GM18907 (cell line): ENCODE results near the gene ZNF423.

Experiments used
- ATAC-seq: cut with Tn5 transposase; IDR thresholded peaks from one replicate; pipeline ENCODE4 v1.9.1; 2021; ENCODE audit warnings: mild to moderate bottlenecking, moderate library complexity; ENCODE audit not compliant: unreplicated experiment

Gene ZNF423

DNA sequence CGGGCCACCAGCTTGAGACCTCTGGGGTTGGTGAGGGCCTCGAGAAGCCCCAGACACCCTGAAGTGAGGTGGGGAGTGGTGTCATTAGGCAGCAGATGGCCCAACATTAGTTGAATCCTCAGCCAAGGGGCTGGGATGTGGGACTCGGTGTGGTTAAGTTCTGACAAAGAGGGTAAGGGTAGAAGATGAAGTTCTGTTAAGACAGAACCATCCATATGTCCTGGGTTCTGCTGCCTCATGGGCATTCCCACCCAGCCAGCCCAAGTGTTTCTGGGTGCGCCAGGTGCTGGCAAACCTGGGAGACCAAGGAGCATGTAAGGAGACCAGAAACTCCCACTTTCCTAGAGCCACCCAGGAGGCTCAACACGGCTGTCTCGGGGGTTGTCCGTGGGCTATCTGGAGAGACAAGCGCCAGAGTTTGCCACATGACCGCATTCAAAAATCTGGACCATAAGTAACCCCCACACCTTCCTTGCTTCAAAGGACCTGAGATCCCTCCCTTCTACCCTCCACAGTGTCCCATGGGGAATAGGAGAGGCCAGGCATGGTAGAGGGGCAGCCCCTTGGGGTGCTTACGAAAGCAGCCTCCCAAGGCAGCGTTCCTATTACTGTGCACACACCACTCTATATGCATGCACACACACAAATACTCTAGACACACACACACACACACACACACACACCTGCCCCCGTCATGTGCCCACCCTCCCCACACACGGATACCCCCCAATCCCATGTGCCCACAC, 353.6 kb downstream of the ZNF423 start:
- ATAC-seq: no peak

- no peak for ATAC-seq
These were observed 355.9 kb downstream of the ZNF423 start for GRCh38 chr16:49499869-49500610.

GRCh38 chr16:49499414-49499785, 356.5 kb downstream of the ZNF423 start:
- no peak for ATAC-seq

DNA sequence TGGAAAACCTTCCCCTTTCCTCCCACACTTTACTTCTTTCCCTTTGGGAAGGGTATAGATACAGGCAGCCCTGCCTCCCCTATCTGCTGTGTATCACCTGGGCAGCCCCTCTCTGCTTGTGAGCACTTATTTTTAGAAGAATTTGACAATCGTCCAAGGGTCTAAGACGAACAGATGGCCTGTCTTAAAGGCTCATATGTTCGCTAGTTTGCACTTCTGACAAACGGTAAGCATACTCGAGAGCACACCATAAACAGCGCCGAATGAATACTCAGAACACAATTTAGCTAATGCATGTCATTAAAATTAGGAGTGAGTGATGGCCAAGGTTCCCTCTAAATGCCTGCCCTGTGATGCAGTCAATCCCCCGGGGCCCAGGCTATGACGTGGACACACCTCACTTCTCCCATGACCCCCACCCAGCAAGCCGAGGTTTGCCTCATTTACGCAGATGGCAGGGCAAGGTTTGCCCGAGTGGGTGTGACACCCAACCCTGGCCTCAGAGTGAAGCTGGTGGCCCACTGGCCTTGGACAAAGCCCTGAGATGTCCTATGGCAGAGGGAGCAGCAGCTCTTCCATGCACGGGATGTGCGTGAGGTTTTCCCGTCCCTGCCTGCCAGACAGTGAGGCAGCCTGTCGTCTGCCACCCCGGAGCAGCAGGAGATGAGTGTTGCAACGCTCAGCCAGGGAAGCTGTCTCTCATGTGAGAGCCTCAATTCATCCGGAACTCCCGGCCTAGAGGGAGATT, 357.1 kb downstream of the ZNF423 start:
- ATAC-seq: no peak

DNA sequence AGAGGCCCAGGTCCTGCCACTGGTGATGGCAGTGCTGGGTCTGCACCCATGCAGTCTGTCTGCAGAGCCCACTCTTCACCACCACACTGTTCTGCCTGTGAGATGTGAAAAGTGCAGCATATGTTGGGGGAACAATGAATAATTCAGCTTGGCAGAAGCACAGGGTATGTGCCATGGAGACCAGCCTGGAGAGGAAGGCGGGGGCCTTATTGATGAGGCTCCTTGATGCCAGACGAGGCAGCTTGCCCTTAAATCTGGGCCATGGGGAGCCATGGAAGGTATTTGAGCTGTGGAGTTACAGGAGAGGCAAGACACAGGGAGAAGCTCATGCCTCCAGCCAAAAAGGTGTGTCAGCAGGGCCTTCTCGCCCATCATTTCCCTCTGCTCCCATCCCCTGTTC, 357.6 kb downstream of the ZNF423 start:
- no peak for ATAC-seq

DNA sequence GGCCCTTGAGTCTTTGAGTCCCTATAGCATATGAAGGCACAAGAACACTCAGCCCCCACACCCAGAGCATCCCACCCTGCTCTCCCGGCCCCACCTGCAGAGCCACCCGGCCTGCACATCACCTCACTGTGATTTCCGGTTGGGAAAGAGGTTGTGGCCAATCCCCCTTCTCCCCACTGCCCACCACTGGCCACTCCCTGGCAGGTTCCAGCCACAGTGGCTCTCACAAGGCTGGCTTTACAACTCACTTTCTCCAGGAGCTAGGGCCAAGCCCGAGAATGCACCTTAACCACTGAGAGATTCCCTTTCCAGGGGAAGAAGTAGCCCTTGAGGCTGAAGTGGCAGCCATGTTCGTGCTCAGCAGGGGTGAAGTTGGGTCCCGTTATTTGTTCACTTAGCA, 358.4 kb downstream of the ZNF423 start:
- ATAC-seq: no peak

DNA sequence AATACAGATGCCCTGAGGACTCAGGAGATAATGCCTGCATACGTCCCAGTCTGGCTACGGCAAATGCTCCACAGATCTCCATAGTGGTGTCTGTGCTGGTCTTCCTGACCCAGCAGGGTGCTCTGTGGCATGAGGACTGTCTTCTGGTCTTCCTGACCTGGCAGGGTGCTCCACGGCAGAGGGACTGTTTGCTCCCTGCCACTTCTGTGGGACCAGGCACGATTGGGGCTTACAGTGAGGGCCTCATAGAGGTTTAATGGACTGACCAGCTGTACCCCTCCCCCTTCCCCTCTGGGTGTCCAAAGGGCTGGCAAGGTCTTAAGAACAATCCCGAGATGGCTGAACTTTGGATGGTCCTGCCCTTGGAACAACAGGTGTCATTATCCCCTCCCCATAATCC, 359.3 kb downstream of the ZNF423 start:
- ATAC-seq: no peak

GRCh38 chr16:49495596-49496355, 360.1 kb downstream of the ZNF423 start:
- no peak for ATAC-seq

- ATAC-seq: no peak
These were observed 360.9 kb downstream of the ZNF423 start for GRCh38 chr16:49494891-49495566.

DNA sequence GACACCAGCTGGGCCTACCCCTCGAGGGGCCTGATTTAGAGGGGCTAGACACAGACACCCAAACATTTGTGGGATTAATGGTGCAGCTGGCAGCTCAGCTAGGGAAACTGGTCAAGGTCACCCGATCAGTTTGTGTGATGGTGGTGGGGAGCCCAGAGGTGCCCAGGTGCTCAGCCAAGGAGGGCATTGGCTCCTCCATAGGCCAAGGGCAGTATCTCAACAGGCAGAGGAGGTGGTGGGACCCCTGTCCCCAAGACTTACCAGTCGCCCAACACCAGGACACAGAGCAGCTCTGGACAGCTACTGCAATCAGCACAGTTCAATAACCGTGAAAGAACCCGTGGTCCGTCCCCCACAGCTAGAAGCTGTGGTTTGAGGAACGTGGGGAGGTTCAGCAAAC, 361.4 kb downstream of the ZNF423 start:
- no peak for ATAC-seq

GRCh38 chr16:49493836-49494235, 362.1 kb downstream of the ZNF423 start:
- ATAC-seq: no peak

DNA sequence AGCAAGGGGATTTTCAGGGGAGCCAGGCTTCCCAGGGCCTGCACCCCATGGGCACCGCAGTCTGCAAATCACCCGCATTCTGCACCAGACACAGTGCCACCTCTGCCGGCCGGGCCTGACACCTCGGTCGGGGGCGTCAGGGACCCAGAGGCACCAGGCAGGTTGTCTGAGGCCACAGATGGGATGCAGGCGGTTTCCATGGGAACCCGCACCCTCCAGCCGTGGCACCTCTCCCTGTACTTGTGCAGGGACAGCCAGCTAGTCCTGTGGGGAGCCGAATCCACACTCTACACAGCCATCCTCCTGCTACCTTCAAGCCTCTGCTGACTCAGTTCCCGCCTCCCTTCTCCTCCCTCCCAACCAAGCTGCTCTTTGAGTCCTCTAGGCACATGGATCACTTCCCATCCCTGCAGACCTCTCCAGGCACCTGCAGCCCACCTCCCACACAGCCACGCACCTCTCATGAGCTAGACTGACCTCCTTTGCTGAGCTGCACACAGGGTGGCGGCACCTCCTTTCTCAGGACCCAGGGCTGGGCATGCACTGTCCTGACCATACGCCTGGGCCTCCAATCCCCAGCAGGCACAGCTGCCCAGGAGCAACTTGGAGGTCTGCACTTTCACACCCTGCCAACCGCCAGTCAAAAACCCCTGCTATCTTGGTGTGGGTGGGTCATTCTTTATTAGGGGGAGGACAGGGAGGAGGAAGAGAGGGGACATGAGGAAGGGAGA, 362.9 kb downstream of the ZNF423 start:
- ATAC-seq: no peak

GRCh38 chr16:49491771-49492761, 363.8 kb downstream of the ZNF423 start:
- peak; percentile 62 for ATAC-seq

GRCh38 chr16:49491106-49491670, 364.7 kb downstream of the ZNF423 start:
- ATAC-seq: no peak

DNA sequence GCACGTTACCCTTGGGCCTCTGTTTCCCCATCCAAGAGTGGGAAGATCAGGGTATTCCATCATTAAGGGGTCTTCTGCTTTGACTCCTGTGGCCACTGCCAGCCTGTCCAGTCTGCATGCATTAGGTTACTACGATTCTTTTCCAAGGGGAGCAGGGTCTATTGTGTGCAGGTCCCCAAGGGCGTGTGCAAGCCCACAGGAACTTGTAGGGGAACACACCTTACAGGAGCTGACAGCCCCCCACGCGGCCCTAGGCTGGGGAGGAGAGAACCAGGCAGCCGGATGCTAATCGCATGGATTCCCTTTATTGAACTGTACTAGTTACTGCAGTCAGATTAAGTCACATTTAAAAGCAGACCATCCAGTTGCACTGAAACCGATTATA, 365.6 kb downstream of the ZNF423 start:
- no peak for ATAC-seq

- ATAC-seq: no peak
These were observed 366.1 kb downstream of the ZNF423 start for GRCh38 chr16:49489686-49490320.

DNA sequence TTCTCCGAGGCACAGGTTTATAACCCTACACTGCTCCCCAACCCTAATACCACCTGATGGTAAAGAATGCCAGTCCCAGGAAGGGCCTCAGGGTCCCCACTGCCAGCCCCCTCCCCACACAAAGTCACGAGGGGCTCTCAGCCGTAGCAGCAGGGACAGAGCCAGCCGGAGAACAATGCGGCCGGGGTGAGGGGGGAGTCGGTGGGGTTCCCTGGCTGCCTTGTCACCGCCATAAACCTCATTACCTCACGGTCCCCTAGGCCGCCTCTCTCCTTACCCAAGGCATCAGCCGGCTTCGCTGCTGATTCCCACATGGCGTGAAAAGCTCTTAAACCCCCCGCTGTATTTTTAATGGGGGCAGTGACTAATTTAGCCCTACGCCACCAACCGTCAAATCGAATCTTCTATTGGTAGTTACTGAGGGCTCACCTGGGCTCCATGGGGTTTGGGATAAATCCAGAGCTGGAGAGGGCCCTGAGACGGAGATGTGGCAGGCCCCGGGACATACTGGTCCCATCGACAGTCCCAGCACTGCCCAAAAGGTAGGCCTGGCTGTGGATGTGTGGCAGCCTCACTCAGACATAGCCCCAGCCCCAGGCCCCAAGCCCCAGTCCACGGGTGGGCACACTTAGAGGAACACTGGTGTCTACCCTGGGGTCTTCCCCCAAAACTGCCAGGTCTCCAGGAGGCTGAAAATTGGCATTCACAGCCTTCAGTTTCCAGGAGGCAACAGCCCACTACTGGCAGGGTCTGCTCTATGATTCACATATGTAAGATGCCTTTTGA, 367.0 kb downstream of the ZNF423 start:
- no peak for ATAC-seq
